NCI-H774 (cell line): ENCODE data around the gene LTBP2.

Experiments used
- DNase-seq: peaks from one replicate; lab custom pipeline; 2025; lab: John Stamatoyannopoulos, UW

The LTBP2 gene

GRCh38 chr14:74571901-74572725, 39.9 kb downstream of the LTBP2 start:
- DNase-seq: no peak

GRCh38 chr14:74571441-74571841, 40.6 kb downstream of the LTBP2 start:
- DNase-seq: no peak

- no peak for DNase-seq
Observed at GRCh38 chr14:74570696-74571095, 41.3 kb downstream of the LTBP2 start.

GRCh38 chr14:74569806-74570591, 42.0 kb downstream of the LTBP2 start:
- no peak for DNase-seq

GRCh38 chr14:74569387-74569786, 42.6 kb downstream of the LTBP2 start:
- no peak for DNase-seq

- DNase-seq: no peak
Observed at GRCh38 chr14:74568911-74569310, 43.1 kb downstream of the LTBP2 start.

- DNase-seq: no peak
Observed at GRCh38 chr14:74568380-74568649, 43.7 kb downstream of the LTBP2 start.

- DNase-seq: no peak
Observed at GRCh38 chr14:74567646-74568379, 44.2 kb downstream of the LTBP2 start.

GRCh38 chr14:74567219-74567618, 44.8 kb downstream of the LTBP2 start:
- no peak for DNase-seq

- no peak for DNase-seq
Observed at GRCh38 chr14:74566174-74567141, 45.6 kb downstream of the LTBP2 start.

- no peak for DNase-seq
Observed at GRCh38 chr14:74563586-74564159, 48.4 kb downstream of the LTBP2 start.

GRCh38 chr14:74563233-74563585, 48.8 kb downstream of the LTBP2 start:
- DNase-seq: no peak

GRCh38 chr14:74562515-74563232, 49.4 kb downstream of the LTBP2 start:
- DNase-seq: no peak

GRCh38 chr14:74558655-74559054, 53.4 kb downstream of the LTBP2 start:
- DNase-seq: no peak

- no peak for DNase-seq
Observed at GRCh38 chr14:74557691-74558090, 54.3 kb downstream of the LTBP2 start.

- DNase-seq: no peak
Observed at GRCh38 chr14:74555476-74556050, 56.5 kb downstream of the LTBP2 start.

GRCh38 chr14:74554742-74555362, 57.2 kb downstream of the LTBP2 start:
- no peak for DNase-seq

- no peak for DNase-seq
Observed at GRCh38 chr14:74552623-74553022, 59.4 kb downstream of the LTBP2 start.

GRCh38 chr14:74551431-74552371, 60.3 kb downstream of the LTBP2 start:
- no peak for DNase-seq
